Measurements from ENCODE around the gene RNF212. TPM values are rescaled to one million over a fixed set of nuclear protein-coding genes. Genes with fewer than 3 reads are reported as not detected.

The RNF212 gene
- total RNA-seq, 1 experiment from 2014 or later: not detected

- H3K9ac ChIP-seq (ENCODE audit: low read length): peak overlapping the region; percentile 49
- H3K9me2 ChIP-seq (replicated peaks; ENCODE audit: low read length): no peaks in the 10 kb centered on the region
- H3K27ac ChIP-seq (ENCODE audit: low read length): peak overlapping the region; percentile 70
- H3F3A ChIP-seq (ENCODE audit: low read length, unreplicated experiment): no peaks in the 10 kb centered on the region
- peak overlapping the region; percentile 61 for H2AFZ ChIP-seq (ENCODE audit: low read length)
- ATAC-seq (peak; percentile 28), DNase-seq (peak; percentile 55)
- TF ChIP-seq EZH2phosphoT487 (IDR thresholded peaks at IDR 0.05; ENCODE audit: borderline replicate concordance, low read length): no peak
- TF ChIP-seq CTCF (conservative IDR thresholded peaks at IDR 0.05; ENCODE audit: low read depth, low read length): no peak
- no peak for TF ChIP-seq EZH2 (IDR thresholded peaks at IDR 0.05; ENCODE audit: low read length, unreplicated experiment)
- ChIA-PET POLR2A (ENCODE audit: unreplicated experiment) (no interaction called here), CTCF (no interaction called here)
- no peaks in the 10 kb centered on the region for H3K9me3 ChIP-seq (ENCODE audit: low read length)
- H3K27me3 ChIP-seq (ENCODE audit: low read length): no peaks in the 10 kb centered on the region
- intact Hi-C loops (cut with micrococcal nuclease): no loop called here
- no peaks in the 10 kb centered on the region for H3K79me2 ChIP-seq (ENCODE audit: low read length)
- peaks cover 32% of the 10 kb centered on the region for H3K4me1 ChIP-seq (ENCODE audit: insufficient read depth, low read length)
- H3K4me3 ChIP-seq (ENCODE audit: low read length): no peak overlapping the region
- H4K20me1 ChIP-seq (ENCODE audit: low read length): no peaks in the 10 kb centered on the region
- H3K4me2 ChIP-seq (ENCODE audit: low read length): peak overlapping the region; percentile 44; the same call in 1 of the 2 replicates
- H3K36me3 ChIP-seq (ENCODE audit: low read depth, low read length): no peaks in the 10 kb centered on the region
- no TSS peak for BruUV-seq (replicated peaks)
These were observed 73.6 kb downstream of the RNF212 start for GRCh38 chr4:1039493-1040343.

GRCh38 chr4:1038948-1039492 is 74.3 kb downstream of the RNF212 start:
- no peaks in the 10 kb centered on the region for H4K20me1 ChIP-seq (ENCODE audit: low read length)
- no TSS peak for BruUV-seq (replicated peaks)
- peak overlapping the region; percentile 61; the same call in 1 of the 2 replicates for H2AFZ ChIP-seq (ENCODE audit: low read length)
- H3K27me3 ChIP-seq (ENCODE audit: low read length): no peaks in the 10 kb centered on the region
- no peaks in the 10 kb centered on the region for H3K9me3 ChIP-seq (ENCODE audit: low read length)
- no peak overlapping the region for H3K4me2 ChIP-seq (ENCODE audit: low read length)
- H3K27ac ChIP-seq (ENCODE audit: low read length): no peak overlapping the region
- no peaks in the 10 kb centered on the region for H3K36me3 ChIP-seq (ENCODE audit: low read depth, low read length)
- ChIA-PET CTCF (no interaction called here), POLR2A (ENCODE audit: unreplicated experiment) (no interaction called here)
- no peak overlapping the region; the same call in 1 of the 2 replicates for H3K9ac ChIP-seq (ENCODE audit: low read length)
- H3K4me3 ChIP-seq (ENCODE audit: low read length): no peak overlapping the region
- no peak for ATAC-seq
- peaks cover 27% of the 10 kb centered on the region for H3K4me1 ChIP-seq (ENCODE audit: insufficient read depth, low read length)
- H3F3A ChIP-seq (ENCODE audit: low read length, unreplicated experiment): no peaks in the 10 kb centered on the region
- no peaks in the 10 kb centered on the region for H3K9me2 ChIP-seq (replicated peaks; ENCODE audit: low read length)
- intact Hi-C loops (cut with micrococcal nuclease): no loop called here
- TF ChIP-seq CTCF (conservative IDR thresholded peaks at IDR 0.05; ENCODE audit: low read depth, low read length) (no peak), EZH2phosphoT487 (IDR thresholded peaks at IDR 0.05; ENCODE audit: borderline replicate concordance, low read length) (no peak), EZH2 (IDR thresholded peaks at IDR 0.05; ENCODE audit: low read length, unreplicated experiment) (no peak)
- DNase-seq: no peak
- no peaks in the 10 kb centered on the region for H3K79me2 ChIP-seq (ENCODE audit: low read length)
